Adrenal gland (tissue), 5 donors: ENCODE measurements around the gene FGF22.

Experiments used
- POLR2A ChIP-seq, 2 donors: fragments of 450-650 bp; IDR thresholded peaks; one replicate each; pipeline ENCODE4 v1.6.1; 2017; ENCODE audit warnings: antibody characterized with exemption in 2 of 2, mild to moderate bottlenecking in 2 of 2, moderate library complexity in 1 of 2
- TF ChIP-seq, protein P1 (sequence below), 6 experiments: fragments of 450-650 bp in 4 of 6; fragments of 200-600 bp in 2 of 6; sonication (generic) in 1 of 6; IDR thresholded peaks; 1 replicate in 5 of 6; 2 replicates in 1 of 6; pipeline versions ENCODE4 v1.5.1 to v1.8.0; 2016 to 2021; ENCODE audit warnings: antibody characterized with exemption in 6 of 6, mild to moderate bottlenecking in 2 of 6, moderate library complexity in 1 of 6
- donor health status: DM: no; HTN: no; CAD: no.

DNA sequence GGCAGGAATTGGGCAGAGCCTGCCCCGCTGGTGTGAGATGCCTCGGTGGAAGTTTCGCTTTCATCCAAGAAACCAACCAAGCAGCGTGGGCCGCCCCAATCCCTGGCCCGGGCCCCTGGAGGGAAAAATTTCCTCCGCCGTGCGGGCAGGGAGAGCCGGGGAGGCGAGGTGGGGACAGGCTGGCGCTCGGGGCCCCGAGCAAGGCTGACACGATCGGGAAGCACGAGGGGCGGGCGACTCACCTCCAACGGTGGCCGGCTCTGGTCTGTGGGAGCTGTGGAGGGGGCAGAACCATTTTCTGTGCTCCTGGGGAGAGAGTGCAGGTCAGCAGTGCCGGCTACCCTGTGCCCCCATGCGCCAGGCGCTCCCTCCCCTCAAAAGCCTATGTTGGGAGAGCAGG, 12.3 kb downstream of the FGF22 start:
- no peak for TF ChIP-seq POLR2A (IDR thresholded peaks at IDR 0.05)
- TF ChIP-seq, protein P1, sequence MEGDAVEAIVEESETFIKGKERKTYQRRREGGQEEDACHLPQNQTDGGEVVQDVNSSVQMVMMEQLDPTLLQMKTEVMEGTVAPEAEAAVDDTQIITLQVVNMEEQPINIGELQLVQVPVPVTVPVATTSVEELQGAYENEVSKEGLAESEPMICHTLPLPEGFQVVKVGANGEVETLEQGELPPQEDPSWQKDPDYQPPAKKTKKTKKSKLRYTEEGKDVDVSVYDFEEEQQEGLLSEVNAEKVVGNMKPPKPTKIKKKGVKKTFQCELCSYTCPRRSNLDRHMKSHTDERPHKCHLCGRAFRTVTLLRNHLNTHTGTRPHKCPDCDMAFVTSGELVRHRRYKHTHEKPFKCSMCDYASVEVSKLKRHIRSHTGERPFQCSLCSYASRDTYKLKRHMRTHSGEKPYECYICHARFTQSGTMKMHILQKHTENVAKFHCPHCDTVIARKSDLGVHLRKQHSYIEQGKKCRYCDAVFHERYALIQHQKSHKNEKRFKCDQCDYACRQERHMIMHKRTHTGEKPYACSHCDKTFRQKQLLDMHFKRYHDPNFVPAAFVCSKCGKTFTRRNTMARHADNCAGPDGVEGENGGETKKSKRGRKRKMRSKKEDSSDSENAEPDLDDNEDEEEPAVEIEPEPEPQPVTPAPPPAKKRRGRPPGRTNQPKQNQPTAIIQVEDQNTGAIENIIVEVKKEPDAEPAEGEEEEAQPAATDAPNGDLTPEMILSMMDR (IDR thresholded peaks at IDR 0.05), result no peak
